Esophagus squamous epithelium (tissue), 5 donors: ENCODE results near the gene AFF3. TPM values are rescaled to one million over a fixed set of nuclear protein-coding genes. Genes with fewer than 3 reads are reported as not detected.
A peak's percentile ranks its signal among the peaks of the same experiment; 100 is the strongest.

Experiments used
- DNase-seq: peaks from one replicate; lab custom pipeline; 2025; lab: John Stamatoyannopoulos, UW
- H3K27ac ChIP-seq, 4 donors: fragments of 200-600 bp; sonication (generic); one replicate each; pipeline ENCODE4 v1.5.1; 2016 to 2019; ENCODE audit warnings: mild to moderate bottlenecking in 1 of 4
- H3K27me3 ChIP-seq, 4 donors: fragments of 200-600 bp; sonication (generic); 1 replicate in 3 of 4; 2 replicates in 1 of 4; pipeline versions ENCODE4 v1.5.1 to v1.6.0; 2017 to 2021; ENCODE audit warnings: antibody characterized with exemption in 1 of 4
- H3K36me3 ChIP-seq, 3 donors: fragments of 200-600 bp; sonication (generic); one replicate each; pipeline ENCODE4 v1.5.1; 2016 to 2019
- H3K4me1 ChIP-seq, 3 donors: fragments of 200-600 bp; sonication (generic); one replicate each; pipeline ENCODE4 v1.5.1; 2017 to 2019
- H3K4me3 ChIP-seq, 4 donors: fragments of 200-600 bp; sonication (generic); 1 replicate in 3 of 4; 2 replicates in 1 of 4; pipeline ENCODE4 v1.5.1; 2016 to 2019; ENCODE audit warnings: mild to moderate bottlenecking in 2 of 4, moderate library complexity in 1 of 4
- H3K9me3 ChIP-seq, 3 donors: fragments of 200-600 bp; sonication (generic); one replicate each; pipeline ENCODE4 v1.5.1; 2016 to 2019
- POLR2A ChIP-seq, 4 donors: fragments of 450-650 bp; IDR thresholded peaks; one replicate each; pipeline ENCODE4 v1.6.1; 2017; ENCODE audit warnings: antibody characterized with exemption in 4 of 4, mild to moderate bottlenecking in 4 of 4, moderate library complexity in 3 of 4
- WGBS, 2 donors: methylation state at CpG; one replicate each; pipeline ENCODE4 v1.1.5; 2018; 5-methylcytosine and 5-hydroxymethylcytosine counted together
- intact Hi-C: fragments of 100-400 bp; cut with DNase I; formaldehyde crosslinking; loops from one replicate; pipeline ENCODE4 v1.15.0; 2022
- total RNA-seq, 4 donors: library from RNA; depleted of rRNA; stranded (reverse); fragments of >200 nt; gene quantifications; one replicate each; pipeline ENCODE4 v1.1.0, GENCODE V29; 2016
- TF ChIP-seq, protein P1 (sequence below), 6 experiments: fragments of 450-650 bp in 4 of 6; fragments of 200-600 bp in 2 of 6; sonication (generic) in 2 of 6; IDR thresholded peaks; one replicate each; pipeline ENCODE4 v1.5.1; 2016 to 2019; ENCODE audit warnings: antibody characterized with exemption in 6 of 6, mild to moderate bottlenecking in 4 of 6, moderate library complexity in 4 of 6
- donor health status: DM: yes; HTN: yes; CAD: no.

The AFF3 gene
- total RNA-seq, 4 donors from 2014 or later, result 1.2 to 9.7 (median 3.8) TPM

DNA sequence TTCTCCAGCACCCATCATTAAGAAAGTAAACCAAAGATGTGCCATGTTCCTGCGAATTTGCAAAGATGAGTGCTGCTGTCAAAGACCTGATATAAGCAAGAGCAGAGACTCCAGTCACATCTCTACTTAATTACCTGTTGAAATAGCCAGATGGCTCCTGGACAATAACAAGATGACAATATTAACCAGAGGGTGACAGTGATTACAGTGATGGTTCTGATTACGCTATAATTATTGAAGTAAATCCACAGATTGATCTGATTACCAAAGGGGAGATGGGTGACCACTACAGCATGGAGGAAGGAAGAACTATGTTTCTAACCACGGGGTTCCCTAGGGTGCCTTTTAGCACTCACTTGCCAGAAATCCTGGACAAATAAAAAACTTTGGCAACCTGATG, 36.5 kb upstream of the AFF3 start:
- Histone ChIP-seq H3K27ac (no peak overlapping the region), H3K36me3 (no peaks in the 10 kb centered on the region), H3K4me1 (no peaks in the 10 kb centered on the region), H3K4me3 (no peak overlapping the region), H3K9me3 (no peaks in the 10 kb centered on the region), H3K27me3 (no peaks in the 10 kb centered on the region)
- 76 to 80% methylated on average over 3 of the region's 3 CpGs for WGBS, 2 donors
- DNase-seq, result no peak
- intact Hi-C loops, result no loop called here
- TF ChIP-seq, protein P1, sequence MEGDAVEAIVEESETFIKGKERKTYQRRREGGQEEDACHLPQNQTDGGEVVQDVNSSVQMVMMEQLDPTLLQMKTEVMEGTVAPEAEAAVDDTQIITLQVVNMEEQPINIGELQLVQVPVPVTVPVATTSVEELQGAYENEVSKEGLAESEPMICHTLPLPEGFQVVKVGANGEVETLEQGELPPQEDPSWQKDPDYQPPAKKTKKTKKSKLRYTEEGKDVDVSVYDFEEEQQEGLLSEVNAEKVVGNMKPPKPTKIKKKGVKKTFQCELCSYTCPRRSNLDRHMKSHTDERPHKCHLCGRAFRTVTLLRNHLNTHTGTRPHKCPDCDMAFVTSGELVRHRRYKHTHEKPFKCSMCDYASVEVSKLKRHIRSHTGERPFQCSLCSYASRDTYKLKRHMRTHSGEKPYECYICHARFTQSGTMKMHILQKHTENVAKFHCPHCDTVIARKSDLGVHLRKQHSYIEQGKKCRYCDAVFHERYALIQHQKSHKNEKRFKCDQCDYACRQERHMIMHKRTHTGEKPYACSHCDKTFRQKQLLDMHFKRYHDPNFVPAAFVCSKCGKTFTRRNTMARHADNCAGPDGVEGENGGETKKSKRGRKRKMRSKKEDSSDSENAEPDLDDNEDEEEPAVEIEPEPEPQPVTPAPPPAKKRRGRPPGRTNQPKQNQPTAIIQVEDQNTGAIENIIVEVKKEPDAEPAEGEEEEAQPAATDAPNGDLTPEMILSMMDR (IDR thresholded peaks at IDR 0.05), result no peak
- TF ChIP-seq POLR2A (IDR thresholded peaks at IDR 0.05), result no peak

DNA sequence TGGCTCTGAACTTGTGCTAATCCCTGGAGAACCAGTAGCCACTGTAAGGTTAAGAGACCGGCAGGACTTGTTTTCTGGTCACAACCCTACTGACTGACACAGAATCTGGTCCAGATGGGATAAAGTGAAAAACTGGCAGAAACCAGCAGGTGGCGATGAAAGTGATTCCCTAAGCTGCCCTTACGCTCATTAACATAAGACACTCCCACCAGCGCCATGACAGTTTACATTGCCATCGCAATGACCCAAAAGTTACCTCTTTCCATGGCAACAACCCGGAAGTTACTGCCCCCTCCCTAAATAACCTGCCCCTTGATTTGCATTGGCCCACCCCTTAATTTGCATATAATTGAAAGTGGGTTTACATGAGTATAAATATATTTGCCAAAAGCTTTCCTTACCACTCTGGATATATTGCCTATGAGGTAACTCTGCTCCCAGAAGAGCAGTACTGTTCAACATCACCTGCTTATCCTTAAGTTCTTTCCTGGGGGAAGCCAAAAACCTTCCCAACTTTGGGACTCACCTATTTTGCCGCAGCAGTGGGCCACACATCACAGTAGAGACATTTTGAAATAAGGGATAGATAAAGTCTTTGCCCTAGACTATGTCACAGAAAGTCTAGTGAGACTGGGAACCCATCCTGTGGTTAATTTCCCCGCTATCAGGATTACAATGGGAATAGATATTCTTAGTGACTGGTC, 35.8 kb upstream of the AFF3 start:
- no peaks in the 10 kb centered on the region for H3K36me3 ChIP-seq
- H3K27me3 ChIP-seq, result no peaks in the 10 kb centered on the region
- no peak overlapping the region for H3K27ac ChIP-seq
- no peaks in the 10 kb centered on the region for H3K9me3 ChIP-seq
- WGBS, 2 donors, result 51 to 69% methylated on average over 8 of the region's 8 CpGs
- no peak for TF ChIP-seq POLR2A (IDR thresholded peaks at IDR 0.05)
- TF ChIP-seq, protein P1 (IDR thresholded peaks at IDR 0.05), result peak in 3 of 6 experiments; percentile 9 to 46 (median 12)
- no peak for DNase-seq
- intact Hi-C loops, result no loop called here
- no peaks in the 10 kb centered on the region for H3K4me1 ChIP-seq
- no peak overlapping the region for H3K4me3 ChIP-seq

DNA sequence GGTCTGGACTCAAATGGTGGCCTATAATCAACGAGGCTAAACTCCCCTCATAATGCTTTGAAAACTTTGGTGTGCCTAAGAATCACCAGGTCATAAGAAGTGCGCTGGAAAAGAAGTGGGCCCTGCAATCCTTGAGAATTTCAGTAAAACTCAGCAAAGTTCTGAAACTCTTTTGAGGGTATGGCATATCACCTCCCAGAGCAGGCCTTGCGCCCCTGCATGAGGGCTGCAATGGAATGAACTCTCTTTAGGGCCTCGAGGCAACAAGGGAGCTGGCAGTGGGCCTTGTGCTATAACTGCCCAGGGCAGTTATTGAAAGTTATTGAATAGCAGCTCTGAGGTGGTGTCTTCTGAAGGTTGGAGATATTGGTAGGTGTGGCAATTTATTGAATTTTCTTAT, 34.5 kb upstream of the AFF3 start:
- no peaks in the 10 kb centered on the region for H3K4me1 ChIP-seq
- H3K36me3 ChIP-seq, result no peaks in the 10 kb centered on the region
- H3K27me3 ChIP-seq, result no peaks in the 10 kb centered on the region
- no peak overlapping the region for H3K4me3 ChIP-seq
- intact Hi-C loops, result no loop called here
- no peak for DNase-seq
- no peak overlapping the region for H3K27ac ChIP-seq
- TF ChIP-seq POLR2A (IDR thresholded peaks at IDR 0.05), result no peak
- TF ChIP-seq, protein P1 (IDR thresholded peaks at IDR 0.05), result no peak
- H3K9me3 ChIP-seq, result no peaks in the 10 kb centered on the region
- 60 to 72% methylated on average over 4 of the region's 4 CpGs for WGBS, 2 donors

DNA sequence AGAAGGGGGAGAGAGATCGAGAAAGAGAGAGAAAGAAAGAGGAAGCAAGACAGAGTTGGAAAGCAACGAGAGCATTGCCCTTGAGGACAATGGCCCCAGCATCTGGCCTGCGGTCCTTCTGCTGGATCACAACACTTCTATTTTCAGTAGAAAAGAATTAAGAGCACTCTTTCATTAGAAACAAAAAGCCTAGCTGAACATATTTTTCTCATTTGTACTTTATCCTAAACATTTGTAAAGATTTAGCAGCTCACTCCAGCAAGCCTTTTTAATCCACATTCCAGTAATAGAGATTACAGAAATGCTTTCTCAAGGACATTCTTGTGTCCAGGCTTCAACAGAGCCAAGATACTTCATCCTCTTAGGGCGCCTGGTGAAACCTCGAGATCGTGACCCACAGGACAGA, 31.6 kb upstream of the AFF3 start:
- intact Hi-C loops, result no loop called here
- WGBS, 2 donors, result 58 to 62% methylated on average over 6 of the region's 6 CpGs
- H3K27ac ChIP-seq, result peak overlapping the region in 2 of 4 donors; percentile 16 to 27

DNA sequence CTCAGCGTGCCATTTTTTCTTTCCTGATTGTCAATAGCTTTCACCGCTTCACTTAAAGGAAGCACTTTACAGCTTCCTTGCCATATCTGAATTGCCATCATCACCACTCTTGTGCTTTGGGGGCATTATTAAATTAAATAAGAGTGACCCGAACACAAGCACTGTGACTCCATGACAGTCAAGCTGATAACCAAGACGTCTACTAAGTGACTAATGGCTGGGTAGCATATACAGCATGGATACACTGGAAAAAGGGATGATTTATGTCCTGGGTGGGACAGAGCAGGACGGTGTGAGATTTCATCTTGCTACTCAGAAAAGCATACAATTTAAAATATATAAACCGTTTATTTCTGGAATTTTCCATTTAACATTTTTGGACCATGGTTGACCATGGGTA, 24.3 kb upstream of the AFF3 start:
- H3K36me3 ChIP-seq, result no peaks in the 10 kb centered on the region
- no peak overlapping the region for H3K4me3 ChIP-seq
- TF ChIP-seq POLR2A (IDR thresholded peaks at IDR 0.05), result no peak
- TF ChIP-seq, protein P1 (IDR thresholded peaks at IDR 0.05), result no peak
- no peak overlapping the region for H3K27ac ChIP-seq
- H3K27me3 ChIP-seq, result no peaks in the 10 kb centered on the region
- intact Hi-C loops, result no loop called here
- no peak for DNase-seq
- H3K4me1 ChIP-seq, result no peaks in the 10 kb centered on the region
- H3K9me3 ChIP-seq, result peaks cover 0 to 10% (median 0%) of the 10 kb centered on the region in 3 donors
- WGBS, 2 donors, result 83% methylated on average over 6 of the region's 6 CpGs

More for the DNA sequence above, 31.6 kb upstream of the AFF3 start:
- TF ChIP-seq, protein P1 (IDR thresholded peaks at IDR 0.05), result no peak
- TF ChIP-seq POLR2A (IDR thresholded peaks at IDR 0.05), result no peak
- no peaks in the 10 kb centered on the region for H3K9me3 ChIP-seq
- H3K27me3 ChIP-seq, result no peaks in the 10 kb centered on the region
- no peak for DNase-seq
- no peaks in the 10 kb centered on the region for H3K36me3 ChIP-seq
- no peak overlapping the region for H3K4me3 ChIP-seq
- H3K4me1 ChIP-seq, result no peaks in the 10 kb centered on the region
